ENCODE results near the gene KLF11.
"Not testable (repeated sequence)": the region's sequence is repeated elsewhere in the genome, so short reads cannot be mapped to it uniquely, and the experiment has no call there.

KLF11 gene

DNA sequence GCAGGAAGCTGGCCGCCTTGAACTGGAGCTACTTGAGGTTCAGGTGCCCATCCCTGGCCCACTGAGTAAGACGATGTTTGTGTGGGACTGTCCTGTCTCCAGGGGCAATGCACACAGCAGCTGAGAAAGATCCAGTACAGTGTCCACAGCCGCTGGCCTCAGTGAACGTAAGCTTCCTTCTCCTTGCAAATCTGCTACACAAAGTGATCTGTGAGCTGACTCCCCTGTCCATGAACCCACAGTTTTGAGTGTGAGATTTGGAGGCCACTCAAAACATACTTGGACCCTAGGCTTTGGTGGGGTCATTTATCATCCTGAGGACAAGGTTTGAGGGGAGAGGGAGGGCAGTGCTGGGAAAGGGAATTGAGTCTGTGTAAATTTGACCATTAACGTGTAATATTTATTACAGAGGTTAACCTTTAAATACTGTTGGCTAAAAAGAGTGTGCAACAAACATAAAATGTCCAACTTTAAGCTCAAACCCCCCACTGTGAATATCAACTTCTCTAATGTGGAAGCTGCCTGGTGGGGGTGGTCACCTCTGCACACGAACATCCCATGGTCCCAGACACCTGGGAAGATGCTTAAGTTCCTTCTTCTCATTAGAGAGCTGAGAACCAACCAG is 41.8 kb downstream of the KLF11 start:
- DNase-seq (ENCODE audit: low read depth), result no peak

DNA sequence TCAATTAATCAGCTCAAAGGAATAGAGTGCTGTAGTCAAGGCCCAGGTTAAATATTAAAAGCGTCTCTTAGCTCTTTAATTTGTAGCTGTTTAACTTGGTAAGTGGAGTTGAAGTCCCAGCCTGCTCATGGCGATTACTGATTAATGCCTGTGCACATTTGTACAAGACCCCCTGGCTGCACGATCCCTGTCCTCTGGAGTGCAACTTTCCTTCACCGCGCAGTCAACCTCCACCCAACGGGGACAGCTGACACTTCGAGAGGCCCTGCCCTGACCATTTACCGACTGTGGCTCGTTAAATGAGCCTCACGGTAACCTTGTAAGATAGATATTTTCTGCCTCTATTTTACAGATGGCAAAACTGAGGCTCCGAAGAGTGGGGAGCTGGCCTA is 42.3 kb downstream of the KLF11 start:
- DNase-seq (ENCODE audit: low read depth), result no peak

DNA sequence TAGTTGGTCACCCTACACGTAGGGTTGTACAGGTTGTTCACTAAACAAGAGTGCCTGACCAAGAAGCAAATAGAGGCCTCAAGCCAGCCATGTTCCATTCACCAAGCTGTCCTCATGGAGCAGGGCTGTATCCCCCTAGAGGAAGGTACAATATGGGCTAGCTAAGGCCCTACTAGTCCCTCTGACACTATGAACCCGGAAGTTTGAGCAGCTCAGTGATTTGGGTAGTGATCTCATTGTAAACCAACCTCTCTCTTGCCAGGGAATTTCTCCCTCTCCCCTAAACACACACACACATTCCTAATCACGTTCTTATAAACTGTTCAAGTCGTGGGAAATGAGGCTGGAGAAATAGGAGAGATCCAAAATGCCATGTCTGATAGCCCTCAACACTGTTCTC is 43.6 kb downstream of the KLF11 start:
- no peak for DNase-seq (ENCODE audit: low read depth)

DNA sequence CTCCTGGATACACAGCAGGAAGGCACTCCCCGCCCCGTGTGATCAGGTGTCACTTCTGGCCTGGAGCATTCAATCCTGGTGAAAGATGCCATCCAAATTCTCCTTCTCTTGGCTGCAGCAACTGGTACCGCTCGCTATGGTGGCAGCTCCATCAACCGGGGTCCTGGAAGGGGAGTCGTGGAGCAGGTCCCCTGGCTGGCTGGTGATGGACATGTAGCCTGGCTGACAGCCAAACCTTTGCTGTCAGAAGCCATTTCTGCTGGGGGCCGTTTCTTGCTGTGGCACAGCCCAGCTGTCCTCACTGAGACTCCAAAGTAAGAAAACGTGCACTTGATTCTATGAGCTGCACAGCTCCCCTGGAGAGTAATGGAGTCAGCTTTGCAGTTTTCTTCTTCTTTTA is 44.0 kb downstream of the KLF11 start:
- DNase-seq (ENCODE audit: low read depth), result no peak

DNA sequence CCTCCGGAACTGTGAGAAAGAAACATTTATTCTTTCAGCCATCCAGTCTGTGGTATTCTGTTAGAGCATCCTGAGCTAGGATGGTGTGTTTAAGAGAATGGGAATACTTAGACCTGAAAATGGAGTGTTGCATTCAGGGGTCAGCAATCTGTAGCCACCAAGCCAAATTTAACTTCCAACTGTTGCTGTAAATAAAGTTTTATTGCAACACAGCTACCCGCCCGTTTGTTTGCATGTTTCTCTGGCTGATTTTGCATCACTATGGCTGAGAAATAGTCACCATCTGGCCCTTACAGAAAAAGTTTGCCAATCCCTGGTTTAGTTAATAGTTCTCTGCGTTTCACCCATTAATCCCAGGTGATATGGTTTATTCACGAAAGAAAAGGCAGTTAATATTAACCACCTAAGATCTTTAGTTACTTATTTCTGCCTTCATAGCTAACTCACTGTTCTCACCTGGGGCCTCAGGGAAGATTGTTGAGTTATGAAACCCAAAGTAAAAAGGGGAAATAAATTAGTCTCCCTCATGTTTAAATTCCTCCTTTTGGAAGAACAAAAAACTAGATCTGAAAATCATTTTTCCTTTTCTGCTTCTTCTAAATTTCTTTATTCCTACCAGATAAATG is 46.3 kb downstream of the KLF11 start:
- no peak for DNase-seq (ENCODE audit: low read depth)

DNA sequence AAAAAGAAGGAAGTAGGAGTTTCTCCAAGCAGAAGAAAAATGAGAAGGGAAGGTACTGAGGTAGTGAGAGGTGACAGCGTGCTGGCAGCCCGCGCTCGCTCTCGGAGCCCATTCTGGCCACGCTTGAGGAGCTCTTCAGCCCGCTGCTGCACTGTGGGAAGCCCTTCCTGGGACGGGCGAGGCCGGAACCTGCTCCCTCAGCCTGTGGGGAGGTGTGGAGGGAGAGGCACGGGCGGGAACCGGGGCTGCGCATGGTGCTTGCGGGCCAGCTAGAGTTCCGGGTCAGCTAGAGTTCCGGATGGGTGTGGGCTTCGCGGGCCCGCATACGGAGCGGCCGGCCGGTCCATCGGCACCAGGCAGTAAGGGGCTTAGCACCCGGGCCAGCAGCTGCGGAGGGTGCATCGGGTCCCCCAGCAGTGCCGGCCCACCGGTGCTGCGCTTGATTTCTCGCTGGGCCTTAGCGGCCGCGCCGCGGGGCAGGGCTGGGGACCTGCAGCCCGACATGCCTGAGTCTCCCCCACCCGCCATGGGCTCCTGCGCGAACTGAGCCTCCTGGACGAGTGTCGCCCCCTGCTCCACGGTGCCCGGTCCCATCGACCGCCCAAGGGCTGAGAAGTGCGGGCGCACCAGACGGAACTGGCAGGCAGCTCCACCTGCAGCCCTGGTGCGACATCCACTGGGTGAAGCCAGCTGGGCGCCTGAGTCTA is 48.0 kb downstream of the KLF11 start:
- DNase-seq (ENCODE audit: low read depth), result no peak

DNA sequence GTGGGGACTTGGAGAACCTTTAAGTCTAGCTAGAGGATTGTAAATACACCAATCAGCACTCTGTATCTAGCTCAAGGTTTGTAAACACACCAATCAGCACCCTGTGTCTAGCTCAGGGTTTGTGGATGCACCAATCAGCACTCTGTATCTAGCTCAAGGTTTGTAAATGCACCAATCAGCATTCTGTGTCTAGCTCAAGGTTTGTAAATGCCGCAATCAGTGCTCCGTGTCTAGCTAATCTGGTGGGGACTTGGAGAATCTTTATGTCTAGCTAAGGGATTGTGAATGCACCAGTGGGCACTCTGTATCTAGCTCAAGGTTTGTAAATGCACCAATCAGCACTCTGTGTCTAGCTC is 48.5 kb downstream of the KLF11 start:
- DNase-seq (ENCODE audit: low read depth), result not testable (repeated sequence)

DNA sequence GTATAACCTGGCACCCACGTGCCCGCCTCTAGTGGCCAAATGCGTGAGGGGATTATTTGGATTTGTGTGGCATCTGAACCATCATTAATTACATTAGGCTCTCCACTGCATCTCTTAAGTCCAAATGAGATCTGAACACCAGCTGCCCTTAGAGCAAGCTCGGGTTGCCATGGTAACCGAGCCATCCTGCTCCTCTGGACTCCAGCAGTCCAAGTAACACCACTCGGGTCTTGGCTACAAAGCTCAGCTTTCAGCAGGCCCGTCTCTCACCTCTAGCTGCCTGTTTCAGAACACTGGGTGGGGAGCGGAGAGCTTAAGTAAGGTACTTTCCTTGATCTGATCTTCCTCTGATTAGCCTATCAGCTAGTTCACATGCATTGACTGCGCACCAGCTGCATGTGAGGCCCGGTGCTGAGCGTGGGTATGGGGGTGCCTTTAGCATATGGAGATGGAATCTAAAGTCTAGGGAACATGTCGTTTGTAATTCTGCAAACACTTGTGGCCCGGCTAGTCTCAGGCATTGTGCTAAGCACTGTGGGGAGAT is 51.0 kb downstream of the KLF11 start:
- no peak for DNase-seq (ENCODE audit: low read depth)

DNA sequence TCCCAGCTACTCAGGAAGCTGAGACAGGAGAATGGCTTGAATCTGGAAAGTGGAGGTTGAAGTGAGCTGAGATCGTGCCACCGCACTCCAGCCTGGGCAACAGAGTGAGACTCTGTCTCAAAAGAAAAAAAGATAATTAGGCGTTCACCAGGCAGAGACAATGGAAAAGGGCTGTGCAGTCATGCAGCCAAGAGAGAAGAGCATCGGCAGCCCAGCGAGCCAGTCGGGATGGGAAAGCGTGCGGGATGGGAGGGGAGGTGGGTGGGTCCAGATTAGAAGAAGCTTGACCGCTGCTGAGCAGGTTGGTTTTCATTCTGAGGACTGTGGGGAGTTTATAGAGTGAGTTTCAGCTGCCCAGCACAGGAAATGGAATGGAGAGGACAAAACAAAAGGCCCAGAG is 51.8 kb downstream of the KLF11 start:
- DNase-seq (ENCODE audit: low read depth), result no peak

DNA sequence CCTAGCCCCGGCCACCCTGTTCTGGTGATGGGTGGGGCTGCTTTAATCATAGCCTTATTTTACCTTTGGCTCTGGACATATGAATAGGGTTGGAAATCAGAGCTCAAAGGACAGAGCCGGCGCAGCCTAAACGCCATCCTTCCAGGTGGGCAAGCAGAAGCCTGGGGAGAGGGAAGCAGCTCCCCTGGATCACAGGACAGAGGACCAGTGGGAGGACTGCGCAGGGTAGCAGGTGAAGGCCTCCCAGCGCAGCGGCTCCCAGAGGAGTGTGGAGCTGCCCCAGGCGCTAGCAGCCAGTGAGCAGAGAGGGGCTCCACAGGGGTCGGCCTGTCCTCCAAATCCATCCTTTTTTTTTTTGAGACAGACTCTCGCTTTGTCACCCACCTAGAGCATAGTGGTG is 53.3 kb downstream of the KLF11 start:
- DNase-seq (ENCODE audit: low read depth), result no peak

DNA sequence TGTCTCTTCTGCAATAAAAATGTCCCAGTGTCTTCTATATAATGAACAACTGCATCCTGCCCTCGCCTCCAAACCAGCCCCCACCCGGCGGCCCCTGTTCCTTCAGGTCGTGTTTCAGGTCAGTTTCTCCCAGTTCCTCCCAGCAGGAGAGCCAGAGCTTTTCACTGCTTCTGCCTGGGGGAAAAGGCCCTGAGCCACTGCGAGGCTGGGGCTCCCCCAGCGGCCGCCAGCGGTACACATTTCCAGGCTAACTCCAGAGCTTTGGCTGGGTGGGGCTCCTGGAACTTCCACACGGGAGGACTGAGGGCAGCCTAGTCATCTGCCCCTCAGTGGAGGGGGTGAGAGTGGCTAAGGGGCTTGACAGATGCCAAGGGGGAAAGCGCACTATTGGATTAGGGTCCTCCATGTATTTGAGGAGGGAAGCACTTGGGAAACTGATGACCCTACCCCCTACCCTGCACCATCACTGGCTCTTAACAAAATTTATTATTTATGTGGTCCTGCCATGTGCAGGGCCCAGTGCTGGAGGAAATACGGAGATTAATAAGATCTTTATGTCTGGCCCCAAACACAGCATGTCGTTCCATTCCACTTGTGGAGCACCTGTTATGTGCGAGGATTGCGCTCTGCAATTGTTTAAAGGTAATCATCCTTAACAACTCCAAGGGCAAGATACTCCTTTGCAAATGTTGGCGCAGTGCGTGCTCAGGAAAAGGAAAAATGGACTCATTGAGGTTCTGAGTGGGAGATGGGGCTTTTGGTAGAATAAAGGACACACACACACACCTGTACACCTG is 54.2 kb downstream of the KLF11 start:
- no peak for DNase-seq (ENCODE audit: low read depth)

DNA sequence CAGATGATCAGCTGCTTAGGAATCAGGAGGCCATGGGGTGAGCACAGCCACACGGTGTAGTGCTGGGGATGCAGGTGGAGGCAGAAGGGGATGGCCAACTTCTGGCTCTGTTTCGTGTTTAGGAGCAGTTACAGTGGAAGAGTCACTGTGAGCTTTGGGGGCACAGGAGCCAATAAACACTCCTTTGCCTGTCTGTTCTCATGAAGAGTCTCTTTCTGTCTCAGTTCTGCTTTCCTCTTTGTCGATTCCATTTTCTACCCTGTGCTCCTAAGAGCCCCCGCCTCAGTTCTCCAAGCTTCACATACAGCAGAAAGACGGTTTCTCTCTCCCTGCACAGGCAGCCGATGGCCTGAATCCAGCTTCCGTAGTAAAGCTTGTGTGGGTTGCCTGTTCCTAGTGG is 58.1 kb downstream of the KLF11 start:
- no peak for DNase-seq (ENCODE audit: low read depth)

DNA sequence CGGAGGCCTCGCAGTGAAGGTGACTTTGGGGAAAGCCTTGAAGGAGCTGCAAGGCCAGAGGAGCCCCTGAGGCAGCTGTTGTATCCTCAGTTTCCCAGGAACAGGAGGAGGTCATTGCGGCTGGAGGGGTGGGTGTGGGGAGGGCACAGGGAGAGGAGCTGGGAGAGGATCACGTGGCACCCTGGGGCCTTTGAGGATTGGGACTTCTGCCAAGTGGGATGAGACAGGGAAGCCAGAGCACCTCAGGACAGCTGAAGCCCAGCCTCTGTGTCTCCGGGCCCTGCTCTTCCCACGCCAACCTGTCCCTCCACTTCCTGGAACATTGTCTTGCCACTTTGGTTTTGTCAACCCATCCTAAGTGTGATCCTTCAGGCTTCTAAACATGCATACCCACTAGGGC is 59.8 kb downstream of the KLF11 start:
- no peak for DNase-seq (ENCODE audit: low read depth)

All from GM04503 (cell line).